Adrenal gland (tissue), 5 donors: ENCODE data around the gene SLC25A31.

ENCODE experiments used
- CTCF ChIP-seq, 6 experiments: fragments of 450-650 bp in 4 of 6; fragments of 200-600 bp in 2 of 6; sonication (generic) in 1 of 6; IDR thresholded peaks; 1 replicate in 5 of 6; 2 replicates in 1 of 6; pipeline versions ENCODE4 v1.5.1 to v1.8.0; 2016 to 2021; ENCODE audit warnings: antibody characterized with exemption in 6 of 6, mild to moderate bottlenecking in 2 of 6, moderate library complexity in 1 of 6
- POLR2A ChIP-seq, 2 donors: fragments of 450-650 bp; IDR thresholded peaks; one replicate each; pipeline ENCODE4 v1.6.1; 2017; ENCODE audit warnings: antibody characterized with exemption in 2 of 2, mild to moderate bottlenecking in 2 of 2, moderate library complexity in 1 of 2
- donor health status: DM: no; HTN: no; CAD: no.

DNA sequence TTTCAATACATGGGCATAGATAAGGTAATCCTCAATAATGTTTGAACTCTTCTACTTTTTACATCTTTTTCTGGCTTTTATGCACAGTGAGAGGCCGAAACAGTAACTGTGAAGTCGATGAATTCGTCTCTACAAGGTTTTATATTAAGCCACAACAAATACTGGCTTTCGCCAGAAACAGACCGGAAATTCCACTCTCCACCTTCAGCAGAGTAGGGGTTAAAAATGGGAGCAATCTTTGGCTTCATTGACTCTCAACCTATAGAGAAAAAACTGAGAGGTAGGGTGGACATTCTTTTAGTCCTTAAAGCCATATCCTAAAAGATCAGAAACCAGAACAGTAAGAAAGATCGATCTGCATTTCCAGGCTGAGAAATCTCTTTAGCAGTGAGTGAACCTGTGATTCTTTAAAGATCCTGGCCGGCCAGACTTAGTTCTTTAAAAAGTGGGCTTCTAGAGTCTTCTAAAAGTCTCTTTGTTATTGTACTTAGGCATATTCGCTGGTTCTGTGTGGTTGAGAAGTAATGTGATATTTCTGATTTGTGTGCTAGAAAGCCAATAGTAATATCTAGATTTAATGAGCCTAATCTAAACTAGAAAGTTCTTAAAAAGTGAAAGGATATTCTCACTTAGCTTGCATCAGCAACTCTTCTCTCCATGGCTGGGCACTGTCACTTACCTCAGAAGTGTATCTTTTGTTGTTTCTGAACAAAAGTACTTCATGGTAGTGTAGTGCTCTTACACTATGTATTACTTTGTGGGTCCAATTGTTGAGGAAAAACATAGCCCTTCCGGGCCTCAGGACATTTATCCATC is 54.0 kb downstream of the SLC25A31 start:
- TF ChIP-seq POLR2A (IDR thresholded peaks at IDR 0.05) (no peak), CTCF (IDR thresholded peaks at IDR 0.05) (no peak)
